GM06990 (cell line): ENCODE results near the gene GAS2.

Experiments used
- DNase-seq: peaks from one replicate; pipeline ENCODE4 v3.0.0-alpha.2; 2011; ENCODE audit not compliant: insufficient read length; ENCODE audit errors: extremely low read depth
- H3K27me3 ChIP-seq: replicated peaks from 2 replicates; pipeline ENCODE4 v1.6.0; 2011; ENCODE audit warnings: low read length; ENCODE audit not compliant: control insufficient read depth, insufficient read depth
- H3K36me3 ChIP-seq: 2 replicates; pipeline ENCODE4 v1.5.1; 2011; ENCODE audit warnings: low read length; ENCODE audit not compliant: control insufficient read depth, insufficient read depth
- H3K4me3 ChIP-seq: replicated peaks from 2 replicates; pipeline ENCODE4 v1.5.1; 2011; ENCODE audit warnings: low read depth, mild to moderate bottlenecking, control low read depth, low read length
- TF ChIP-seq, protein P1 (sequence below): IDR thresholded peaks from 2 replicates; pipeline ENCODE4 v1.5.1; 2011; ENCODE audit warnings: low read length, control low read depth, mild to moderate bottlenecking, inconsistent platforms; ENCODE audit not compliant: insufficient read depth, poor library complexity, severe bottlenecking

The GAS2 gene

DNA sequence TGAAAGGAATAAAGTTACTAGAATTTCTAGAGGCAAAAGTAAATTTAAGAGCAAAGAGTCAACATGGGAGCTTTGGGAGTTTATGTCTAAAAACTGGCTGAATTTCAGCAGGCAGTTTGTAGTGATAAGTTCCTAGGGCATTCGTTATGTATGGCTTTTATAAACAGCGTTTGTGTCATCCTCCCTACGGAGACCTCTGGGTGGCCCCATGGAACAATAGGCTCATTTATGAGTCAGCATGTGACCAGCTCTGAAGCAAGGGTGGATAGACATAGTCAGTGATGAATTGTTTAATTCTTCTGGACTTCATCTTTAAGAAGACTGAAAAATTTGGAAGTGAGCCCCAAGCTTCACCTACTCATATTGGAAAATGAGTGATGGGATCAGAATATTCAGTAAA lies 126.1 kb downstream of the GAS2 start:
- Histone ChIP-seq H3K36me3 (no peaks in the 10 kb centered on the region), H3K4me3 (no peak overlapping the region), H3K27me3 (no peaks in the 10 kb centered on the region)
- TF ChIP-seq, protein P1, sequence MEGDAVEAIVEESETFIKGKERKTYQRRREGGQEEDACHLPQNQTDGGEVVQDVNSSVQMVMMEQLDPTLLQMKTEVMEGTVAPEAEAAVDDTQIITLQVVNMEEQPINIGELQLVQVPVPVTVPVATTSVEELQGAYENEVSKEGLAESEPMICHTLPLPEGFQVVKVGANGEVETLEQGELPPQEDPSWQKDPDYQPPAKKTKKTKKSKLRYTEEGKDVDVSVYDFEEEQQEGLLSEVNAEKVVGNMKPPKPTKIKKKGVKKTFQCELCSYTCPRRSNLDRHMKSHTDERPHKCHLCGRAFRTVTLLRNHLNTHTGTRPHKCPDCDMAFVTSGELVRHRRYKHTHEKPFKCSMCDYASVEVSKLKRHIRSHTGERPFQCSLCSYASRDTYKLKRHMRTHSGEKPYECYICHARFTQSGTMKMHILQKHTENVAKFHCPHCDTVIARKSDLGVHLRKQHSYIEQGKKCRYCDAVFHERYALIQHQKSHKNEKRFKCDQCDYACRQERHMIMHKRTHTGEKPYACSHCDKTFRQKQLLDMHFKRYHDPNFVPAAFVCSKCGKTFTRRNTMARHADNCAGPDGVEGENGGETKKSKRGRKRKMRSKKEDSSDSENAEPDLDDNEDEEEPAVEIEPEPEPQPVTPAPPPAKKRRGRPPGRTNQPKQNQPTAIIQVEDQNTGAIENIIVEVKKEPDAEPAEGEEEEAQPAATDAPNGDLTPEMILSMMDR, result no peak
- no peak for DNase-seq

DNA sequence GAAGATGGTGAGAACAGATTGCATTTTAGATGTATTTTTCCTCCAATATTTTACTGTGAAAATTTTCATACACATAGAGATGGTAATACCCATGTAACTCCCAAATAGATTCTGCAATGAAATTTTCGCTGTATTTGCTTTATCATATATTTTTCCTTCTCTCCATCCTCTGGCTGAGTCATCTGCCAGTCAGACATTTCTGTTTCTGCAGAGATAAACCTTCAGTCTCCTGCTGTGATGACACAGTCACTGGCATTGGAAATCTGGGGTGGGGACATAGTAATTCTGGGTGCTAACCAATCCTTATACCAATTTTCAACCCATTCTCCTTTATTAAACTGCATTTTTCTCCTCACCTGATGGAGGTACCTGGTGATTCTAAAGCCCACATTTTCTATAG lies 129.5 kb downstream of the GAS2 start:
- Histone ChIP-seq H3K36me3 (no peaks in the 10 kb centered on the region), H3K27me3 (no peaks in the 10 kb centered on the region), H3K4me3 (no peak overlapping the region)
- DNase-seq, result no peak
- TF ChIP-seq, protein P1, result no peak

DNA sequence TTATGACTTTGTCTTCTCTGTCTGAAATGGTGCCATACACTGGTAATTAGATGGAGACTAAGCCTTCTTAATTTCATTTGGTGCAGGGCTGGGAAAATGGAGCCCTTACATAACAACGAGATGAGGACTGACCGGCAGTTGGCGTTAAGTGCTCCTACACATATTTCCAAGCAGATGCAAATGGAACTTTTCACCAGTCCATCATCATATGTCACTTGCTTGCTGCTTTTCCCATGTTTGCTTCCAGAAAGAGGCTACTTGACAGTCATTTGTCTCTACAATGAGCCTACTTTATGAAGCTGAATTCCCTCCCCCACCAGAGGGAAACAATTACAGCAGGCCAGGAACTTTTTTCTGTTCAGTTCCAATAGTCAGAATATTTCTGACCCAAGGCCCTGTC lies 130.6 kb downstream of the GAS2 start:
- H3K4me3 ChIP-seq, result no peak overlapping the region

DNA sequence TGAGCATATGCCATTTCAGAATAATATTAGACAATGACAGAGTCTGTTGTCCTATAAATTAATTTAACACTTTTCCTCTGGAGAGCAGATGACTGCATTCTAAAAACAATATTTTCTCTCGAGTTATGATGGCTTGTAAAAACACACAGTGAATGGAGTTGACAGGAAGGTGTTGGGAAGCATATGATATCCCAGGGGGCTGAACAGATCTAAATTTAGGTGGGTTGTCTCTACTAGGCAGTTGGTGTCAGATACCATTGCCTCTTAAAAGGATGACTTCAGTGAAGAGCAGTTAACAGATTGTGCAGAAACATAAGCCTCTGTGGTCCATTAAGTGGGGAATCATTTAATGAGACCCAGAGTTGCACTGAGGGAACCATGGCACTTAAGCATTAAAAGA lies 132.5 kb downstream of the GAS2 start:
- TF ChIP-seq, protein P1, result no peak
- Histone ChIP-seq H3K4me3 (no peak overlapping the region), H3K36me3 (no peaks in the 10 kb centered on the region), H3K27me3 (no peaks in the 10 kb centered on the region)
- DNase-seq, result no peak

More for the DNA sequence above, 130.6 kb downstream of the GAS2 start:
- H3K27me3 ChIP-seq, result no peaks in the 10 kb centered on the region
- TF ChIP-seq, protein P1, result no peak
- DNase-seq, result no peak
- H3K36me3 ChIP-seq, result no peaks in the 10 kb centered on the region

DNA sequence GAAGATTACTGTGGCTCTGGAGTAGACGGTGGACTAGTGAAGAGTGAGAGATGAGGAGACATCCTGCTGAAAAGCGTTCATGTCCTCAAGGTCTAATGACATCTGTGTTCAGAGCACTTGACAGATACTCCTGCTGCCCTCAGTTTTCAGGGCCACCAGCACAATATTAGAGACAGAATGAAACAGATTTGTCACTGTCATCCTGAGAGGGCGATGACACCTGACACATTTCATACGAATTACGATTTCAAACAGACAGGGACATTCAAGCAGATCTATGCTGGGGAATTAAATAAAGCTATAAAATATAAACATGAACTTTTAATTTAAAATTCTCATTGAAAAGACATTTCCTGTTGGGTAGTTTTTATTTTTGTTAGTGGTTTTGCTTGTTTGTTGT lies 134.1 kb downstream of the GAS2 start:
- Histone ChIP-seq H3K27me3 (no peaks in the 10 kb centered on the region), H3K36me3 (no peaks in the 10 kb centered on the region), H3K4me3 (no peak overlapping the region)
- no peak for DNase-seq
- TF ChIP-seq, protein P1, result no peak

DNA sequence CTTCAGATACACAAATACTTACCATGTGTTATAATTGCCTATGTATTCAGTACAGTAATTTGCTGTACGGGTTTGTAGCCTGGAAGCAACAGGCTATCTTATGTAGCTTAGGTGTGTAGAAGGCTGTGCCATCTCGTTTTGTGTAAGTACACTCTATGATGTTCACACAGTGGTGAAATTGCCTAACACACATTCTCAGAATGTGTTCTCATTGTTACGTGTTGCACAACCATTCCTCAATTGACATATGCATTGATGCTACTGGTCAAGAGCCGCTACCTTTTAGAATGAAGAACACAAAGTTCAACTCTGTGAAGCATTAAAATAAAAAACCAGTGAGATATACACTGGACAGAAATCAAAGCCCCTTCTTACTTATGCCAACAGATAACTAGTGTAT lies 136.4 kb downstream of the GAS2 start:
- DNase-seq, result no peak
- H3K27me3 ChIP-seq, result no peaks in the 10 kb centered on the region
- H3K4me3 ChIP-seq, result no peak overlapping the region
- H3K36me3 ChIP-seq, result no peaks in the 10 kb centered on the region
- TF ChIP-seq, protein P1, result no peak
